Coronary artery (tissue), 2 donors: Measurements from ENCODE around the gene DLX5.

Source experiments
- DNase-seq: peaks from one replicate; pipeline ENCODE4 v3.0.0-alpha.2; 2017; ENCODE audit warnings: low spot score
- H3K27ac ChIP-seq, 2 donors: fragments of 200-600 bp; sonication (generic); one replicate each; pipeline ENCODE4 v1.5.1; 2016 to 2019
- H3K4me3 ChIP-seq: fragments of 200-600 bp; sonication (generic); 2 replicates; pipeline ENCODE4 v1.5.1; 2016; ENCODE audit warnings: mild to moderate bottlenecking, moderate library complexity
- TF ChIP-seq, protein P1 (sequence below): fragments of 200-600 bp; sonication (generic); IDR thresholded peaks from one replicate; pipeline ENCODE4 v1.5.1; 2019; ENCODE audit warnings: antibody characterized with exemption

Gene DLX5

DNA sequence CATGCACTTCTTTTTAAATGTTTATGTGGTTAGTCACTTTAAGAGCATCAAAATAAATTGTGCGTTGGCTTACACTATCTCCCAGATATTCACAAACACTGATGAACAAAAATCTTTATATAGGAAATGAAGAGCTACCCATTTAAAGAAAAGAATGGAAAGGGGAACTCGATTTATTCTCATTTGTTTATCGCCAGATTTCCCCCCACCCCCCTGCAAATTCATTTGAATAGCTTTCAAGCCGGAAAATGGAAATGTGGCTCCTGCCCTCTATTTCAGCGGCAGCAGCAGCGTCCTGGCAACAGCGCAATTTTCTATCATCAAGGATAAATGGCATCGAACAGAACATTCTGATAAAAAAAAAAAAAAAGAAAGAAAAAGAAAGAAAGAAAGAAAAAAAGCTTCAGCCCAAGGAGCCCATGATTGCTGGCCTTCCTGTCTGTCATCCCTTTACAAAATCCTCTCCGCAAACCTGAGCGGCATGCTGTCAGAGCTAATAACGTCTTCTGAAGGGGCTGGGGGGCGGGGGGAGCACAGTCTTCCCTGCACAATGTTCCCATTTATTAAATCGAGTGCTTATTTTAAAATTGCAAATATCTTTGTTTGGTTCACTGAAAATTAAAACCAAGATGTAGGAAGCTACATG is 33.0 kb downstream of the DLX5 start:
- H3K27ac ChIP-seq: no peak overlapping the region
- no peak for DNase-seq
- TF ChIP-seq, protein P1, sequence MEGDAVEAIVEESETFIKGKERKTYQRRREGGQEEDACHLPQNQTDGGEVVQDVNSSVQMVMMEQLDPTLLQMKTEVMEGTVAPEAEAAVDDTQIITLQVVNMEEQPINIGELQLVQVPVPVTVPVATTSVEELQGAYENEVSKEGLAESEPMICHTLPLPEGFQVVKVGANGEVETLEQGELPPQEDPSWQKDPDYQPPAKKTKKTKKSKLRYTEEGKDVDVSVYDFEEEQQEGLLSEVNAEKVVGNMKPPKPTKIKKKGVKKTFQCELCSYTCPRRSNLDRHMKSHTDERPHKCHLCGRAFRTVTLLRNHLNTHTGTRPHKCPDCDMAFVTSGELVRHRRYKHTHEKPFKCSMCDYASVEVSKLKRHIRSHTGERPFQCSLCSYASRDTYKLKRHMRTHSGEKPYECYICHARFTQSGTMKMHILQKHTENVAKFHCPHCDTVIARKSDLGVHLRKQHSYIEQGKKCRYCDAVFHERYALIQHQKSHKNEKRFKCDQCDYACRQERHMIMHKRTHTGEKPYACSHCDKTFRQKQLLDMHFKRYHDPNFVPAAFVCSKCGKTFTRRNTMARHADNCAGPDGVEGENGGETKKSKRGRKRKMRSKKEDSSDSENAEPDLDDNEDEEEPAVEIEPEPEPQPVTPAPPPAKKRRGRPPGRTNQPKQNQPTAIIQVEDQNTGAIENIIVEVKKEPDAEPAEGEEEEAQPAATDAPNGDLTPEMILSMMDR: no peak
- no peak overlapping the region for H3K4me3 ChIP-seq

DNA sequence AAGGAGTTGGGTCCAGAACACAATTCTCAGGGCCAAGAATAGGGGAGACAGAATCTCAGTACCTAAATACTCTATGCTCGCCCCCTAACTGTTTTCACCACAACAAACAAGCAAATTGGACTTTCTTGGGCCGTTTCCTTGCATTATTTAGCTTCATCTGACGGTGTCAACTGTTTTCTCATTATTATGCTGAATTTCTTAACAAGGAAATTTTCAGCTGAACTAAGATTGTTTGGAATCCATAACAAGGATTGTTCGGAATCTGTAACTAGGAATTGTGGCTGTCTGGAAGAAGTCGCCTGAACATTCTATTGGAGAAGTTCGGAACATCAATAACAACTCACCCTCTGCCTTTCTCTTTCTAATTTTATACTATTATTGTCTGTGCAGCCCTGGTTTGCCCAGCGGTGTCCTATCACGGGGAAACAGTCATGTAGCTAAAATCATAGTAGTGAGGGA is 34.7 kb downstream of the DLX5 start:
- DNase-seq: no peak
- Histone ChIP-seq H3K27ac (no peak overlapping the region), H3K4me3 (no peak overlapping the region)
- TF ChIP-seq, protein P1: no peak

DNA sequence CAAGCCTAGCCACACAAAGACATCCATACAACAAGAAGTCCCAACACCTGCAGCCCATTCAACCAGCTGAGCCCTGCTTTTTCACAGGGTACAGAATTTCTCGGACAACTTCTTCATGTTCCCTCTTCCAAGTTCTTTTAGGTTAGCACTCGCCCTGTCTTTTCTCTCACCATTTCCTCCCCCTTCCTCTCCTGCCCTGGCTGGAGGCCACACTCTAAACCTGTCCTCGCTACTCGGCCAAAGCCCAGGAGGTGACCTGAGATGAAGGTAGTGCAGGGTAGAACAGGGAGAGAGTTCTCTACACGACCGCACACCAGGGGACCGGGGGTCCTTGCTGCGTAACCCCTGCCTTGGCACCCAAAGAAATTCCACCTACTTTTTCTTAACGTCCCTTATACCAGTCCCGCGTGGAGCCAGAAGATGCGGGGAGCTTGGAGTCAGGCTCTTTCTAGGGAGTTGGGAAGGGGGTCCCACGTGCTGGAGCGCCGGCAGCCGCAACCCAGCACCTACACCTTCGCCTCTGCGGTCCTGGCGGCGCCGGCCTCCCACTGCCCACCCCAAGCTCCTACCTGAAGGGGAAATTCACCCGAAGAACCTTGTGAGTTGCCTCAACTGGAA is 35.3 kb downstream of the DLX5 start:
- Histone ChIP-seq H3K27ac (no peak overlapping the region), H3K4me3 (no peak overlapping the region)
- TF ChIP-seq, protein P1: no peak
- DNase-seq: no peak

DNA sequence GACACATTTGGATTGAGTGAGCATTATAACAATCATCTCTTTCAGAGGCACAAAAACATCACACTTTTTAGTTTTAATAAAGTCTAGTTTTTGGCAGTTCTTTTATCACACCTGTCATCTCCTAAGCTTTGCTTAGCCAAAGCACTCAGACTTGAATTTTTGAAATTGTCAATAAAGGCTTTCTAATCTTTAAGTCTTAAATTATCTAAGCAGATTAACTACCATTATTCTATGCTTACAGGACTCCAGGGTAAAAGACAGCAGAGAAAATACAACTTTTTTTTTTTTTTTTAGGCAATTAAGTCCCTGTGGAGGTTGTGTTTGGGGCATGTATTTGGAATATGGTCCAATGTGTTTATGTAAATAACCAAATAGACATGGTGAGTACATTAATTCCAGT is 36.9 kb downstream of the DLX5 start:
- TF ChIP-seq, protein P1: no peak
- Histone ChIP-seq H3K4me3 (no peak overlapping the region), H3K27ac (no peak overlapping the region)
- DNase-seq: no peak

DNA sequence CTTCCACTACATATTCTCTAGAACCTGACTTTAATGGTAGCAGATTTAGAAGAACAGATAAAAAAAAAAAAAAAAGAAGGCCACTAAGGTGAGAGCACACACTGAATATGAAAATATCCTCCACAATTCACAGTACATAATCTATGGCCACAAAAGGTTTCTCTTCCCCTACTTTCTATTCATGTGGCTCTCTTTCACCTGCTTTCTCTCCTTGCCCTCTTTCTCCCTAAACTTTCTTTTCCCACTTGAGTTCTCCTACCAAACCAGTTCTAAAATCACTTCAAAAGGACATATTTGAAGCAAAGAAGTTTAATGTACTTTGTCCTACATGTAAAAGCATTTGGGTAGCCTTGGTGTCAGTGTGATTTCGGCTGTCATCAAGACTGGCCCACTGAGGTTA is 37.7 kb downstream of the DLX5 start:
- Histone ChIP-seq H3K4me3 (no peak overlapping the region), H3K27ac (no peak overlapping the region)
- no peak for DNase-seq
- TF ChIP-seq, protein P1: no peak

DNA sequence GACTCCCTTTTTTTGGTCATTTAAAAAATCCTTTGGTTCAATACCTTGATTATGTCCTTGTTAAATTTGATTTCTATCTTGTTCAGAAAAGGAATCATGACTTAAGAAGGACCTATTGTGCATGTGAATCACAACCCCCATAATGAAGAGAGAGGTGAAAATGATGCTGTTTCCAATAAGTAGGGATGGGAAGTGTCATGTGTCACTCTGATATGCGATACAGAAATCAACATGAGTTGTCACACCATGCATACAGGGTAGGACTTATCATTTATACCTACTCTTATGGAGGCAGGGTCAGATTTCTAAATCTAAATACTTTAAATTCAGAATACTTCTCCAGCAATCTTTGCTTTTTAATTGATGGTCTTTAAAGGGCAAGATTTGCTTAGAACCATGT is 38.6 kb downstream of the DLX5 start:
- no peak for DNase-seq
- Histone ChIP-seq H3K27ac (no peak overlapping the region), H3K4me3 (no peak overlapping the region)
- TF ChIP-seq, protein P1: no peak

DNA sequence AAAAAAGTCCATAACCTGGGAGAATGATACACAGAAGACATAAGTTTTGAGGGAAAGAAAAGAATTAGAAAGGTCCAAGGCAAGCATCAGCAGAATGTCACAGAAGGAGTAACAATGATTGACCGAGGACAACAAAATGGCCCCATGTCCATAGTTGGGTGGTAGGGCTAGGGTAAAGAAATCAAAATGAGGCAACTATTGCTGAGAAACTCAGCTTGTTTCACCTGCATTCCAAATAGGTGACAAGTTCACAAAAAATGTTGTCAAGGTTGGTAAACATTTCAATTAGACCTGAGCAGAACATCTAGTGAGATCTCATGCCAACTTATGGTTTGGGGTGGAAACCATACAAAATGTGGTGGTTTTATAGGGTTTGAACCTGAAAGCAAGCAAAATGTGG is 42.0 kb downstream of the DLX5 start:
- H3K4me3 ChIP-seq: no peak overlapping the region
- TF ChIP-seq, protein P1: no peak
- no peak for DNase-seq
- H3K27ac ChIP-seq: no peak overlapping the region
